ENCODE results near the gene TMEM245.

TMEM245 gene

DNA sequence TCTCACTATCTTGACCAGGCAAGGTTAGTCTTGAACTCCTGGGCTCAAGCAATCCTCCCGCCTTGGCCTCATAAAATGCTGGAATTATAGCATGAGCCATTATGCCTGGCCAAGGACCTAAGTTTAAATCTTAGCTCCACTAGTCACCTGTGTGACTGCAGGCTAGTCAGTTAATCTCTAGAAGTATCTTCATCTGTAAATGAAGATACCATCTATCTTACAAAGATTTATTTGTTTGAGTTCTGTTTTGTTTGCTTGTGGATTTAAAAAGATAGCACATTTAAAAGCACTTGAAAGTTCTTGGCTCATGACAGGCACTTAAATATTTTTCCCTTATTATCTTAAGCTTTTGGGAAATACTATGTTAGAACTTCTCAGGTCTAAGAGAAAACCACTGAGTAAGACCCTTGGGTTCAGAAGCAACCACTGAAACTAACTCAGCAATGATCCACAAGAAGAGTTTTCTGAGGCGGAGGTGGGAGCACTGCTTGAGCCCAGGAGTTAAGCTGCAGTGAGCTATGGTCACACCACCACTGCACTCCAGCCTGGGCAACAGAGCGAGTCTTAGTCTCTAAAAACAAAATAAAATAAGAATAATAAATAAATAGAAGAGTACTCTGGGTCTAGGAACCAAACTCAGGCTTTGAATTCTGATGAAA lies 19.1 kb downstream of the TMEM245 start:
- no peak for DNase-seq

DNA sequence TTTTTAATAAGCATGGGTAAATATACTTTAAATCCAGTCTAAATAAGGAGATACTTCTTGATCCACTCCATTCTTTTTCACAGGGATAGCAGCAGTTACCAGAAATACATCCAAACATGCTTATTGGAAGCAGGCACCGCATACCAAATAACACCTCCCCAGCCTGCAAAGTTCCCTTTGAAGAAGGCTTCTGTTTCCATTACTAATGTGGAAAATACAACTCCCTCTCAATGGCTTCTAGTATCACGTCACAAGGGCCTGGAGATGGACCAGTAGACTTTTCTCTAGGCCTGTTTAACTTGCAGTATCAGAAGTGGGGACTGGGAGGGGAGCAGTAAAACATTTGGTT lies 20.8 kb downstream of the TMEM245 start:
- DNase-seq = no peak

DNA sequence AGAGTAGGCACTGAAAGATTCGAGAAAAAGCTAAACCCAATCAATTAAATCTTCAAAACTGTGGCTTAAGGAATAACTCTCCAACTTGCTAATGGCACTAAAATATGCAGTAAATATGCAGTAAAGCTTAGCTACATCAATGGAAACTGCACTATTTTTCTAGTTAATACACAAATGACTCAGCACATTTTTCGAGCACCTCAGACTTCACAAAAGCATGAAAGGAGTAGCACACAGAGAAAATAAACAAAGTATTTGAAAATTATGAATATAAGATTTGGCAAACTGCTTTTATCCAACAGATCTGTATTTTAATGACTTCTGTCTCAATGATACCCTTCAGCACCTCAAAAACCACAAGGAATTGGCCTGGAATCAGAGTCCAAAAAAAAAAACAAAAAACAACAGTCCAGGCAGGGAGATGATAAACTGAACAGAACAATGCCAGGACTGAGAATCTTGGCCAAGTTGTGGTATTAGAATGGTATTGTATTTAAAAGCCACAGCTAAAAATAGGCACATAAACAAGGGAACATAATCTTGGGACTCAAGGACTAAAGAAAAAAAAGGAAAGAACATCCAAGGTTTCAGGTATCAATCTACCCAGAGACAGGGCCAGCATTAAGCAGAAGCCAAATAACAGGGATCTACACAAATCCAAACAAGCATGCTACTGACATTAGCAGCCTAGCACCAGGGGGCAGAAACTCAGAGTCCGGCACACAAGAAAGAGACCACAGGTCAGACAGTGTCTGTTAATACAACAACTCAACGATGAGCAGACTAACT lies 21.4 kb downstream of the TMEM245 start:
- DNase-seq = no peak

DNA sequence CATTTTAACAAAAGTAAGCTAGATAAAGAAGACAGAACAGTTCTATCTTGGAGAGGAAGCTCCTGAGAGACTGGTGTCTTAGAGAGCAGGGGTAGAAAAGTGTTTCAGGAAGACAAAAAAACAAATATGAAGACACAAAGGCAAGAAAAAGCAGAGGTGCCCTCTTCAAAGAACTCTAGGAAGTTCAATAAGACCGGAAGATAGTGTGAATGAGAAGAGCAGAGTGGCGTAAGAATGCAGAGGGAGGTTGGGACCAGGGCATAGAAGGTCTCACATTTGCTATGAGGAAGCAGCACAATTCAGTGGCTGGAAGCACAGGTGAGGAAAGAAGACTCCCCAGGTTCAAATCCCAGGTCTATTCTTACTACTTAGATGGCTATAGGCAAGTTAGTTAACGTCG lies 22.6 kb downstream of the TMEM245 start:
- DNase-seq = no peak

DNA sequence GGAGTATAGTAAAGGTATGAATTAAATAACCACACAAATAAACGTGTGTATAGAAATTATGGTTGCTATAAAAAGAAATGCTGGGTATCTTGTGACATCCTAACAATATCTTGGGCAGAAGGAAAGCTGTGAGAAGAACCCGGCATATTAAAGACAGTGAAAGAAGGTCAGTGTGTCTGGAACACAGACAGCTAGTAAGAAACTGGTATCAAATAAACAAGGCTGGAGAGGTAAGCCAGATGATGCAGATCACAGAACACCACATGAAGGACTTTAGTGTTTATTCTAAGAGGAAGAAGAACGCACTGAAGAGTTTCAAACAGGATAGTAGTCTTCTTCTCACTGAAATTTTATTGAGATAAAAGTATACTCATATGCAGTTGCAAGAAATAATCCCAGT lies 24.4 kb downstream of the TMEM245 start:
- DNase-seq = no peak

DNA sequence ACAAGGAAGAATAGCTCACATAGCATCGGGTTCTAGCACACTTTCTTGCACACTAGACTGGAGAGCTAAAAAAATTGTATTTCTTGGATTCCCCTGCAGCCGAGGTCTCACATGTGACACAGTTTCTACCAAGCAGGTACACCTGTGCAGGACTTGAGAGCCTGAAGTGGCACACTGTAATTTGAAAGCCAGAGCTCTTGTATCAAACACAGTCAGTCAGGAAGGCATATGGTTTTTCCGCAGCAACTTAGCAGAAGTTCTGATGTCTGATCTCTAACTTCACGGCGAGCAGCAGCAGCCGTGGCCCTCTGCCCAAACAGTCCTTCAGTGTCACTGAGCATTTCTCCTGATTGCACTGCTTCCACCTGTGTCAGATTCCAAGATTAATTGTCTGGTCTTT lies 25.5 kb downstream of the TMEM245 start:
- DNase-seq = no peak

DNA sequence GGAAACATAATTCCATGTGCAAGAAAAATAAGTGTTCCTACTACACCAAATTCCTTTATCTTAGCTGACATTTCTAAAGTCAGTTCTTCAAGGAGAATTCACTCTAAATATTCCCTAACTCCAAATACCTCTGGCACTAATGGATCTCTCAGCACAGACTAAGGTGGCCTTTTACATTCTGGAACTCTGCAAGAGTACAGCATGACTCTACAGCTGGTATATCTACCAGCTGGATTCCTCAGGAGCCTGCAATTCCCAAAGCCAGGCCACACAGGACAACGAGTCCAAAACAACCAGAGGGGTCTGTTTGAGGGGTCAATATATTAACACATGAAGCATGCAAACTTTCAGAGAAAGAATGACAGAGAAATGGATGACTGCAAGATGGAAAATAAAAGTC lies 27.2 kb downstream of the TMEM245 start:
- DNase-seq = no peak

DNA sequence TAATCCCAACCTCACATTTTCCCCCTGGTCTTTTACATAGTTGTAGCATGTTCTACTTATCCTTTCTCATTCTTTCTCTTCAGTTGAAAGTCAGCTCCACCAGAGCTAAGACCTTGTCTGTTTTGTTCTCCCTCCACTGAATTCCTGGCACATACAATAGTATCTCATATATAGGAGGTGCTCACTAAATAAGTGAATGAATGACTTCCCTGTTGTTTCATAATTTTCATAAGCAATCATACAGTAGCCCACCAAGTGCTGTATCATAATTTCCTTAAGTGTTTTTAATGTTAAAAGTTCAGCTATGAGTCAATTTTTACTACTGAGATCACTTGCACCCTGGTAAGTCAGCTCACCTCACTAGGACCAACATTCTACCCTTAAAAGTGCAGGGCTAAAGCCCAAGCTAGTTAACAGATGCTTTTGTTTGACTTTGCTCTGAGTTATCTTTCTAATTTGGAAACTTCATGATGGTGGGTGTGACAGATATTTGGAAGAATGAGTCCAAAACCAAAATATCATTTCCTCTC lies 27.6 kb downstream of the TMEM245 start:
- DNase-seq = no peak

DNA sequence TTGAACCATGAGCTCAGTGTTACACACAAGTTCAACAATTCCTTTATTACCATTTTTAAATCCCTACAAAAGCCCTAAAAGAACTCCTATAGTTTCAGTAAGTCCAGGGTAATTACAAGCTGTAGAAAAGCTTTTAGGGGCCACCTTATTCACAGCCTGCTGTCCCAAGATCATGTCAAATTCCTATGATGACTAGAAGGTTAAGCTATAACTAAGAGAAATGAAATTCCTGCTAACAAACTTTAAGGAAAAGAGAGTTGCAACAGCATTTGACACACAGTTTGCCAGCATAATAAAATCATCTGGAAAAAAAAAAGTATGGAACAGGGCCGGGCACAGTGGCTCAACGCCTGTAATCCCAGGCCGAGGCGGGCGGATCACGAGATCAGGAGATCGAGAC lies 31.5 kb downstream of the TMEM245 start:
- DNase-seq = no peak

DNA sequence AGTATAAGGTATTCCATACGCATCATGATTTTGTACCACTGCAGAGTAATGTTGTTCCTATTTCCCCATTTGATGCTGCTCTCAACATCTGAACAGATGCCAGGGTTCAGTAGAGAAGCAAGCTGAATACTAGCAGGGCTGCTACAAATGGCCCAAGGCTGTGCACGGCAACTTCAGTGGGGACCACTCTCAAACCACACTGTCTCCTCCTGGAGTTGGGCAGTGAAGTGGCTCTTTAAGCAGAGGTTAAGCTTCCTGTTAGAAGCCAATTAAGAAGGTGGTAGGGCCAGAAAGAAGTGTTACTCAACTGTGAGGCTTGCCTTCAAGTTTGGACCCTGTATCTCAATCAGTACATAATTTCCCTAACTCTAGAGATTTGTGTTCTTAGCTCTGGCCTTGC lies 32.0 kb downstream of the TMEM245 start:
- DNase-seq = no peak

DNA sequence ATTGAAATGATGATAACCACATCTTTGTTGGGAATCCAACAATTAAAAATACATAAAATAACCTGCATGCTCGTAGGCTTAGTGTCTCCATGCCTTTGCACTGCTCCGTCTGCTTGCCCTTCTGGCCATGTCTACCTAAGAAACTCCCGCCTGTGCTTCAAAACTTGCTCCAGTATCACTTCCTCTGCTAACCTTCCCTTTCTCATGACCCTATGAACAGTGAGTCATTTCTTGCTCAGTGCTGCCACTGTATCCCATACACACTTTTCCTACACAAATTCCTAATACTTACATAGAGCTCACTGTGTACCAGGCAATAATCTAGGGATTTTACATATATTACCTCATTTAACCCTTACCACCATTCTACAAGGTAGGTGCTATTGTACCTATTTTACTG lies 33.5 kb downstream of the TMEM245 start:
- DNase-seq = no peak

DNA sequence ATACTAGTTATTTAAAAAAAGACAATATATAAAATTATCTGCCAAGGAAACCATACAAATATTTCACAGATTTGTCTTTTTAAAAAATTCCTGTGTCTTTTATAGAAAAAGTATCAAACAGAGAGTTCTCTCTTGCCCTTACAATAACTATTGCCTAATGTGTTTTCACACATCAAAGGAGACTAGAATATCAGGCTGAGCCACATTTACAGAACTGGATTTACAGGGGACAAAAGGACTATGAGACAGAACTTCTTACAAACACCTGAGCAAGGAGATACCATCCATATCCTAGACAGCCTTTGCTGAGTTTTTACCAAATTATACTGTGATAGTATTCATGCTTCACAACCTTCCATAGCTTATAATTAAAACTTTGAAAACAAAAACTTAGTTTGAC lies 34.2 kb downstream of the TMEM245 start:
- DNase-seq = no peak

DNA sequence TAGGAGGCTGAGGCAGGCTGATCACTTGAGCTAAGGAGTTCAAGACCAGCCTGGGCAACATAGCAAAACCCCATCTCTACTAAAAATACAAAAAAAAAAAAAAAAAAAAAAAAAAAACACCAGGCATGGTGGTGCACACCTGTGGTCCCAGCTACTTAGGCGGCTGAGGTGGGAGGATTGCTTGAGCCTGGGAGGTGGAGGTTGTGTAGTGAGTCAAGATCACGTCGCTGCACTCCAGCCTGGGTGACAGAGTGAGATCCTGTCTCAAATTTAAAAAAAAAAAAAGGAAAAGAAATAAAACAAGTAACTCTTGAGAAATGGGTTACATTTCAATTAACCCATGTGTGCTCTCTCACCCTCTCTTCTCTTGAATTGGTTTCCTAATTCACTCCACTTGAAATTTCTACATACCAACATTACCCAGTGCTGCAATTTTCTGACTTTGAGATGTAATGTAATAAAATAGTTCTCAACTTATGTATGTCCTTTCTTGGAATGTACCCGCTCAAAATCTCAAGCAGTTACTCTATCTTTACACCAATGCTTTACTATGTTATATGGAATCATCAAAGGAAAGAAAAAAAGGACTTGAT lies 35.8 kb downstream of the TMEM245 start:
- DNase-seq = no peak

DNA sequence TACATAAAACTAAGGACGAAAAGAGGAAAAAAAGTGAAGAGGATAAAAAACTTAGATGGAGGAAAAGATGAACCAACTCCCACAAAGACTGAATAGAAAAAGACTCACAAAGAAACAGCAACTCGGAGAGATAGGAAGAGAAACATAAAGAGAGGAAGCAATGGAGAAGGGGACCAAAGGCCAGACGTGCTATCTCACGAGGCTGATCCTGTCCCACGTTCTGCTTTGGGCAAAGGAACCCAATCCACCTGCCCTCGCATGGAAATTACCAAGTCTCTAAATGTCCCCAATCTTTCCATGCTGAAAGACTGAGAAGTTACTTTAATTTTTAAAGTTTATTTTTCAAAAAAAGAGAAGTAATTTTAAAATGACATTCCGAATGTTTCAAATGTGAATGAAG lies 36.6 kb downstream of the TMEM245 start:
- DNase-seq = no peak

DNA sequence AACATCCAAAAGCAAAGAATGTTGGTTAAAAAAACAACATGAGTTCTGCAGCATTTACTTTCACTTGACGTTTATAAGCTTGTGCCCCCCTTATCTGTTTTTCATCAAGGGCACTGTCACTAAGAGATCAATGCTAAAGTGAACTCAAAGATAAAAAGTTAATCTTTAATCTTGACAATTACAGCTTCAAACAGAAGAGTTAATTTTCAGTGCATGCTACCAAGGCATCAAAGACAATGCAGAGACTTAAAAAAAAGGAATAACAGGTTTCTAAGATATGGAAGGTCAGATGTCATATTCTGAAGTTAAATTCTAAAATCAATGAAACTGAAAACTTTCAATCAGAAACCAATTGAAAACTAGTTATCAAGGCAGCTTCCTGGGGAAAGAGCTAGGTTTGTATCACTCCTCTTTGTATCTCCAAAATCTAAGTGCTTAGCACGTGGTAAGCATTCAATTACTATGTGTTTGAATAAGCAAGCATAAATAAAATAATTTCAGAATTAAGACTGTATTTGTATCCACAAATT lies 37.6 kb downstream of the TMEM245 start:
- no peak for DNase-seq

DNA sequence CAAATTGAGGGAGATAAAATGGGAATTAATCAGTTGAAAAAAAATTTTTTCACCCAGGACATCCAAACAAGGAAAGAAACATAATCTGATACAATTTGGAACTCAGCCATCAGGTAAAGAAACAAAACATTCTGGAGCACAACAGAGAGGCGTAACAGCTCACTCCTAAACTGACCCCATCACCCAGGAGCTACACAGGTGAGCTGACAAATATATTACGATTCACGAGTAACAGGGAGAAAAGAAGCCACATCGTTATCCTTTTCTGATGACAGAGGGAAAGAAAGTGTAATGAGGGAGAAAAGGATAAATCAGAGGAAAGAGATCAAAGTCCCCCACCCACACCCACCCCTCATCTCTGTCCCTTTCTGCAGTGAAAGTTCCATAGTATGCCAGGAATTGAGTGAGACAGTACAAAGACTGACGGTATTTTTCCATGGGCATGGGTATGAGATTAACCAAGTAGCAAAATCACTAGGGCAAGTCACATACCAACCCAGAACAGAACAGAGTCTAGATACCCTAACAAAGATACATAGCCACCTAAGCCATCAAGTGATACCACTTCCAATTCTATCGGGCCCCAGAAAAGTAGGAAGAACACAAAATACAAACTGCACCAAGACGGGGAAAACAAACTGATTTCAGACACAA lies 45.4 kb downstream of the TMEM245 start:
- DNase-seq = no peak

DNA sequence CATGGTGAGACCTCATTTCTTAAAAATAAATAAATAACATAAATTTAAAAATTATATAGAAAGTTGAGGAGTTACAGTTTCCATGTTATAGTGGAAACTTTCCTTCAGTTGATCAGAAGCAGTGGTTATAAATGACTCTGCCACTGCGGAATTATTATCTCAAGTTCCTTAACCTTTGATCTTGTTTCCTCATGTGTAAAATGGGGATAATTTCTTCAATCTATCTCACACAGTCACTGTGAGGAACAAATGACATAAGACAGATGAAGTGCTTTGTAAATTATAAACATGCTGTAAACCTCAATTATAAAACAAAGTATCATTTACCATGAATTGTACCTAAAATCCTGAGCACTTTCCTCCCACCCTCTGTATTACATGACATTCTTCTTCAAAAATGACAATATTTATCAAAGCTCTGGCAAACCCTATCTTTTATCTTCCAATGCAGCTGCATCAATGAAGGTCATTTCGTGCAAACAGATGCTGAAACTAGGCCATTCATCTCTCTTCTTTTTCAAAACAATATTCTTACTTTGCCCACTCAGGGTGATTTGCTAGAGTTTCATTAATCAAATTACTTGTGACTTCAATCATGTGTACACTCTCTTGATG lies 46.8 kb downstream of the TMEM245 start:
- DNase-seq = no peak

DNA sequence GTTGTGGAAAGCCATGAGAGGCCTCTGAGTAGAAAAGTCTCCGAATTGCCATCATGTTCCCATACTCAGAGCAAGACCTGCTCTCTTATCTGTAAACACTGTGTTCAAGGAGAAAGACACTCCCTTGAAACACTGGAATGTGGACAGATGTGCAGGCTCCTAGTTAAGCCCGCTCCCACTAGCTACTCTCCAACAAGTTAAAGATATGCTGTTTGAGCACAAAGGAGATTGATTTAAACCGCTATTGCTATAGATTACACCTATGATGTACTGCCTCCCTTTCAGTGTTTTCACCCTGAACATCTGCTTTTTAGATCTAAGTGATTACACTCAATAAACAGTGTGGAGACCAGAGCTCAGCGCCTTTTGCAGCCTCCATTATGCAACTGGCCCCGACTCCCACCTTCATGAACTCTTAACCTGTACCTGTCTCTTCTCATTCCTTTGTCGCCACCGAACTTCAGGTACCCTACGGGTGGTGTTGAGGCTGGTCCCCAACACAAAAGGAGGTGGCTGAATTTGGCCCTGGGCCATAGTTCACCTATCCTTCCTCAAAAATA lies 47.5 kb downstream of the TMEM245 start:
- DNase-seq = no peak

DNA sequence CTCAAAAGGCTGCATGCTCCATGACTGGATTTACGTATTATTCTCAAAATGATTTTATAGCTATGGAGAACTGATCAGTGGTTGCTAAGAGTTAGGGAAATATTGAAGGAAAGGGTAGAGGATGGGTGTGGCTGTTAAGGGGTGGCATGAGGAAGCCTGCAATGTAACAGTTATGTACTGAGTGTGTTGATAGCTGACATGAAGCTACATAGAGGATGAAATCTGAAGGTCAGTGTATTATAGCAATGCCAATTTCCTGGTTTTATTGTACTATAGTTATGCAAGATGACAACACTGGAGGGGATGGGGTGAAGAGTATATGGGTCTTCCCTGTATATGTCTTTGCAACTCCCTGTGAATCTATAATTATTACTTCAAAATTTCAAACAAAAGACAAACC lies 51.0 kb downstream of the TMEM245 start:
- DNase-seq = no peak

DNA sequence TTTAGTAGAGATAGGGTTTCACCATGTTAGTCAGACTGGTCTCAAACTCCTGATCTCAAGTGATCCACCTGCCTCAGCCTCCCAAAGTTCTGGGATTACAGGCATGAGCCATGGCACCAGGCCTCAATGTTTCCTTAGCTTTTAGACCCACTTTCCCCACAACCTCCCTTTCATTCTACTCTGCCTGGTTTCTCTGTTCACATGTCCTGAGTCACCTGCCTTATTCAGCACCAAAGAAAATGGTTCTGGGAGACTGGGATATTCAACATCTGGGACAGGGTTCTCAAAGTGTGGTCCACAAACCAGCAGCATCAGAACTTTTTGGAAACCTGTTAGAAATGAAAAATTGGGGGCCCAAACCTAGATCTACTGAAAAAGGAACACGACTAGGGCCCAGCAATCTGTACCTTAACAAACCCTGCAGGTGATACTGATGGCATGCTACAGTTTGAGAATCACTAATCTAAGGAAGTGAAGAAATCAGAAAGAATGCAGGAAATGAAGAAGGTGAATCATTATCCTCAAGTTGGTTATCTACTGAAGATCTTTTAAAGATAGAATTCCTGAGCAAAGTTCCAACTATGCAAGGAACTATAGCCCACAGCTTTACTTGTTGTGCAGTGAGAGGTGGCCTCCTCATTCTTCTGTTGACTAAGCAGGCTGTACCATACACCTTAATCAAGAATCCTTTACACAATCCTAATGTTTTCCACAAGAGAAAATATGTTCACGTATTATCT lies 54.6 kb downstream of the TMEM245 start:
- DNase-seq = no peak

DNA sequence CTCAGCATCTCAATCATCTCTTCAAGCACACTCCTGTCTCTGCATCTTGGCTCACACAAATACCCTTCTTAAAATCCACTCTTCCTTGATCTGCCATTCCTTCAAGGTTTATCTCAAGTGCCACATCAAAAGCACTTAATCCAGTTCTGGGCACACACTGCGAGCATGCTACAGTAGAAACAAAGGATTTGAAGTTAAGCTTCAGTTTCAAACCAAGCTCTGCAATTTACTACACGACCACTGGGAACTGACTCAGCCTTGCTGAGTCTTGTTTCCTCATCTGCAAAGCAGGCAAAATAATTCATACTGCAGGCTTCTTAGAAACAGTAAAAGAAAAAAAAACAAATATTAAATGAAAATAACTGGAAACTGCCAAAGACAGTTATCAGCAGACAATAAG lies 56.0 kb downstream of the TMEM245 start:
- no peak for DNase-seq

DNA sequence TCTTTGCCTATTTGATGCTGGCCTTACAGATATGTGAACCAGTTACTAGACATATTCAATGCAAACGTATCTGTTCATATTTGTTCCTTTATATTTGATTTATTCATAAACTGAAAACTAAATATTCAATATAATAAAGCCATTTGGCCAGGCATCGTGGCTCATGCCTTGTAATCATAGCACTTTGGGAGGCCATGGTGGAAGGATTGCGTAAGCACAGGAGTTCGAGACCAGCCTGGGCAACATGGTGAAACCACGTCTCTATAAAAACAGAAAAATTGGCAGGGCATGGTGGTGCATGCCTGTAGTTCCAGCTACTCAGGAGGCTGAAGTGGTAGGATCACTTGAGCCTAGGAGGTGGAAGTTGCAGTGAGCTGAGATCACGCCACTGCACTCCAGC lies 57.2 kb downstream of the TMEM245 start:
- no peak for DNase-seq

Measured in SHP77 treated with DMSO at 0.1 percent for 48 hours (cell line).